BE2C (cell line): ENCODE data around the gene DOCK9.

Source experiments
- DNase-seq: peaks from one replicate; pipeline ENCODE4 v3.0.0-alpha.2; 2020
- H3K27me3 ChIP-seq: fragments of 250-450 bp; sonication (Bioruptor Pico); 2 replicates; pipeline ENCODE4 v1.5.1; 2020; ENCODE audit warnings: mild to moderate bottlenecking
- H3K36me3 ChIP-seq: fragments of 250-450 bp; sonication (Bioruptor Pico); 2 replicates; pipeline ENCODE4 v1.5.1; 2020; ENCODE audit warnings: mild to moderate bottlenecking
- H3K4me1 ChIP-seq: fragments of 250-450 bp; sonication (Bioruptor Pico); 2 replicates; pipeline ENCODE4 v1.5.1; 2020
- H3K4me3 ChIP-seq: 2 replicates; pipeline ENCODE4 v1.5.1; 2011; ENCODE audit warnings: low read depth, low read length
- H3K9me3 ChIP-seq: fragments of 250-450 bp; sonication (Bioruptor Pico); 2 replicates; pipeline ENCODE4 v1.5.1; 2020
- CTCF ChIP-seq: IDR thresholded peaks from 2 replicates; pipeline ENCODE4 v1.5.1; 2012; ENCODE audit warnings: mild to moderate bottlenecking, low read depth, low read length

DOCK9 gene

GRCh38 chr13:98797456-98797855 is 180.4 kb downstream of the DOCK9 start:
- DNase-seq: no peak
- no peak for TF ChIP-seq CTCF
- no peak overlapping the region for H3K4me3 ChIP-seq
- no peaks in the 10 kb centered on the region for H3K27me3 ChIP-seq
- no peaks in the 10 kb centered on the region; the same call in 1 of the 2 replicates for H3K4me1 ChIP-seq
- no peaks in the 10 kb centered on the region for H3K36me3 ChIP-seq
- H3K9me3 ChIP-seq: no peaks in the 10 kb centered on the region

- peak; percentile 48 for DNase-seq
- no peaks in the 10 kb centered on the region for H3K36me3 ChIP-seq
- no peaks in the 10 kb centered on the region for H3K27me3 ChIP-seq
- TF ChIP-seq CTCF: no peak
- H3K4me1 ChIP-seq: no peaks in the 10 kb centered on the region; the same call in 1 of the 2 replicates
- H3K9me3 ChIP-seq: no peaks in the 10 kb centered on the region
- no peak overlapping the region for H3K4me3 ChIP-seq
Measured at GRCh38 chr13:98796798-98797197, 181.1 kb downstream of the DOCK9 start.

GRCh38 chr13:98796191-98796590 is 181.7 kb downstream of the DOCK9 start:
- H3K27me3 ChIP-seq: no peaks in the 10 kb centered on the region
- H3K4me1 ChIP-seq: no peaks in the 10 kb centered on the region; the same call in 1 of the 2 replicates
- no peaks in the 10 kb centered on the region for H3K36me3 ChIP-seq
- no peak for DNase-seq
- TF ChIP-seq CTCF: no peak
- no peaks in the 10 kb centered on the region for H3K9me3 ChIP-seq
- no peak overlapping the region for H3K4me3 ChIP-seq

GRCh38 chr13:98795220-98795619 is 182.6 kb downstream of the DOCK9 start:
- Histone ChIP-seq H3K4me3 (no peak overlapping the region), H3K9me3 (no peaks in the 10 kb centered on the region), H3K36me3 (no peaks in the 10 kb centered on the region), H3K27me3 (no peaks in the 10 kb centered on the region), H3K4me1 (no peaks in the 10 kb centered on the region; the same call in 1 of the 2 replicates)
- no peak for DNase-seq
- TF ChIP-seq CTCF: no peak

- Histone ChIP-seq H3K36me3 (no peaks in the 10 kb centered on the region), H3K27me3 (no peaks in the 10 kb centered on the region), H3K4me1 (no peaks in the 10 kb centered on the region; the same call in 1 of the 2 replicates), H3K4me3 (no peak overlapping the region), H3K9me3 (no peaks in the 10 kb centered on the region)
- DNase-seq: no peak
- TF ChIP-seq CTCF: peak; percentile 9; the same call in 1 of the 2 replicates
Measured at GRCh38 chr13:98794498-98794897, 183.4 kb downstream of the DOCK9 start.

GRCh38 chr13:98792785-98793495 is 184.9 kb downstream of the DOCK9 start:
- no peaks in the 10 kb centered on the region for H3K27me3 ChIP-seq
- no peak overlapping the region for H3K4me3 ChIP-seq
- no peaks in the 10 kb centered on the region for H3K9me3 ChIP-seq
- TF ChIP-seq CTCF: no peak
- no peaks in the 10 kb centered on the region for H3K36me3 ChIP-seq
- H3K4me1 ChIP-seq: no peaks in the 10 kb centered on the region; the same call in 1 of the 2 replicates
- DNase-seq: no peak
